Hematopoietic multipotent progenitor cell treated with erythropoietin and hydrocortisone succinate and interleukin-3 and kit ligand, for 6 days (in vitro differentiated cells): ENCODE data around the gene FGF22.

Source experiments
- DNase-seq: peaks from one replicate; pipeline ENCODE4 v3.0.0-alpha.2; 2015

Gene FGF22

GRCh38 chr19:644789-645188, 5.1 kb downstream of the FGF22 start:
- no peak for DNase-seq

GRCh38 chr19:645912-646778, 6.5 kb downstream of the FGF22 start:
- no peak for DNase-seq

- DNase-seq = no peak
Observed at GRCh38 chr19:646779-647565, 7.3 kb downstream of the FGF22 start.

GRCh38 chr19:647566-648284, 8.0 kb downstream of the FGF22 start:
- DNase-seq = no peak

GRCh38 chr19:648305-648704, 8.6 kb downstream of the FGF22 start:
- no peak for DNase-seq

- no peak for DNase-seq
Observed at GRCh38 chr19:648904-649801, 9.5 kb downstream of the FGF22 start.

GRCh38 chr19:650121-650520, 10.4 kb downstream of the FGF22 start:
- DNase-seq = no peak

GRCh38 chr19:651114-651818, 11.6 kb downstream of the FGF22 start:
- DNase-seq = no peak

- DNase-seq = no peak
Observed at GRCh38 chr19:651991-652390, 12.3 kb downstream of the FGF22 start.

- DNase-seq = no peak
Observed at GRCh38 chr19:652467-653389, 13.0 kb downstream of the FGF22 start.

GRCh38 chr19:653425-653824, 13.7 kb downstream of the FGF22 start:
- no peak for DNase-seq

- no peak for DNase-seq
Observed at GRCh38 chr19:655691-656090, 16.0 kb downstream of the FGF22 start.

GRCh38 chr19:656751-657559, 17.3 kb downstream of the FGF22 start:
- DNase-seq = no peak

- DNase-seq = no peak
Observed at GRCh38 chr19:657611-658010, 17.9 kb downstream of the FGF22 start.

- no peak for DNase-seq
Observed at GRCh38 chr19:658059-658839, 18.6 kb downstream of the FGF22 start.

GRCh38 chr19:658916-659839, 19.5 kb downstream of the FGF22 start:
- DNase-seq = no peak

- DNase-seq = no peak
Observed at GRCh38 chr19:660793-661426, 21.2 kb downstream of the FGF22 start.
